Uterus (tissue), 2 donors: ENCODE results near the gene PPEF2.

Experiments used
- CTCF ChIP-seq, 4 experiments: fragments of 200-600 bp in 2 of 4; fragments of 450-650 bp in 2 of 4; sonication (generic) in 2 of 4; IDR thresholded peaks; one replicate each; pipeline ENCODE4 v1.5.1; 2016 to 2019; ENCODE audit warnings: antibody characterized with exemption in 4 of 4, mild to moderate bottlenecking in 2 of 4, moderate library complexity in 1 of 4
- POLR2A ChIP-seq, 2 donors: fragments of 450-650 bp; IDR thresholded peaks; one replicate each; pipeline ENCODE4 v1.6.1; 2016; ENCODE audit warnings: antibody characterized with exemption in 2 of 2, mild to moderate bottlenecking in 1 of 2, moderate library complexity in 1 of 2

GRCh38 chr4:75902352-75902751 lies at the start of gene PPEF2:
- TF ChIP-seq CTCF (IDR thresholded peaks at IDR 0.05), result no peak
- no peak for TF ChIP-seq POLR2A (IDR thresholded peaks at IDR 0.05)
